HTR-8/SVneo (cell line): ENCODE measurements around the gene BCL7A.

Experiments
- DNase-seq: peaks from one replicate; pipeline ENCODE4 v3.0.0; 2011; ENCODE audit warnings: low spot score, mixed read lengths; ENCODE audit not compliant: insufficient read length
- FAIRE-seq: peaks from 2 replicates; lab custom pipeline; 2011; peaks lifted over from hg19 to GRCh38; lab: Jason Lieb, UNC

Gene BCL7A

GRCh38 chr12:121996050-121996944 lies 25.4 kb upstream of the BCL7A start:
- DNase-seq (no peak), FAIRE-seq (no peak)

GRCh38 chr12:121996945-121997612 lies 24.6 kb upstream of the BCL7A start:
- FAIRE-seq (no peak), DNase-seq (no peak)

GRCh38 chr12:122001466-122002209 lies 20.0 kb upstream of the BCL7A start:
- DNase-seq, result no peak

GRCh38 chr12:122003651-122004611 lies 17.8 kb upstream of the BCL7A start:
- no peak for FAIRE-seq
- no peak for DNase-seq

More at GRCh38 chr12:122001466-122002209, 20.0 kb upstream of the BCL7A start:
- no peak for FAIRE-seq

- FAIRE-seq, result no peak
- no peak for DNase-seq
Observed at GRCh38 chr12:122004633-122005071, 17.0 kb upstream of the BCL7A start.

- FAIRE-seq (no peak), DNase-seq (no peak)
Observed at GRCh38 chr12:122005252-122005776, 16.4 kb upstream of the BCL7A start.

GRCh38 chr12:122006186-122006926 lies 15.3 kb upstream of the BCL7A start:
- no peak for FAIRE-seq
- DNase-seq, result no peak

GRCh38 chr12:122009741-122010140 lies 11.9 kb upstream of the BCL7A start:
- DNase-seq (no peak), FAIRE-seq (no peak)

- no peak for DNase-seq
- FAIRE-seq, result no peak
Observed at GRCh38 chr12:122012184-122012583, 9.5 kb upstream of the BCL7A start.

- FAIRE-seq, result no peak
Observed at GRCh38 chr12:122013136-122013535, 8.5 kb upstream of the BCL7A start.

GRCh38 chr12:122013791-122014590 lies 7.7 kb upstream of the BCL7A start:
- no peak for FAIRE-seq
- no peak for DNase-seq

More at GRCh38 chr12:122013136-122013535, 8.5 kb upstream of the BCL7A start:
- DNase-seq, result no peak

GRCh38 chr12:122014781-122015180 lies 6.9 kb upstream of the BCL7A start:
- FAIRE-seq (no peak), DNase-seq (no peak)

- DNase-seq (no peak), FAIRE-seq (no peak)
Observed at GRCh38 chr12:122018457-122018856, 3.2 kb upstream of the BCL7A start.

GRCh38 chr12:122018937-122019336 lies 2.7 kb upstream of the BCL7A start:
- no peak for FAIRE-seq
- no peak for DNase-seq

GRCh38 chr12:122020795-122021192 lies 890 bp upstream of the BCL7A start:
- FAIRE-seq (no peak), DNase-seq (no peak)

GRCh38 chr12:122021193-122021821 lies 377 bp upstream of the BCL7A start:
- FAIRE-seq, result no peak
- DNase-seq, result no peak
